HG03442 (cell line): ENCODE measurements around the gene HYDIN.
"Not testable (repeated sequence)": the region's sequence is repeated elsewhere in the genome, so short reads cannot be mapped to it uniquely, and the experiment has no call there.

ENCODE experiments used
- ATAC-seq: cut with Tn5 transposase; IDR thresholded peaks from one replicate; pipeline ENCODE4 v1.9.1; 2021; ENCODE audit warnings: mild to moderate bottlenecking, moderate library complexity; ENCODE audit not compliant: unreplicated experiment

HYDIN gene

GRCh38 chr16:71009440-71010223 lies 220.9 kb downstream of the HYDIN start:
- not testable (repeated sequence) for ATAC-seq

- ATAC-seq: not testable (repeated sequence)
Observed at GRCh38 chr16:71006516-71006915, 224.0 kb downstream of the HYDIN start.

GRCh38 chr16:70999735-71000134 lies 230.8 kb downstream of the HYDIN start:
- not testable (repeated sequence) for ATAC-seq

GRCh38 chr16:70995799-70996198 lies 234.7 kb downstream of the HYDIN start:
- not testable (repeated sequence) for ATAC-seq

- ATAC-seq: not testable (repeated sequence)
Observed at GRCh38 chr16:70992511-70992910, 238.0 kb downstream of the HYDIN start.

GRCh38 chr16:70987019-70987715 lies 243.4 kb downstream of the HYDIN start:
- ATAC-seq: not testable (repeated sequence)

- ATAC-seq: not testable (repeated sequence)
Observed at GRCh38 chr16:70984675-70985074, 245.8 kb downstream of the HYDIN start.

- not testable (repeated sequence) for ATAC-seq
Observed at GRCh38 chr16:70968332-70968731, 262.2 kb downstream of the HYDIN start.

GRCh38 chr16:70960169-70960568 lies 270.4 kb downstream of the HYDIN start:
- ATAC-seq: not testable (repeated sequence)

GRCh38 chr16:70954922-70955321 lies 275.6 kb downstream of the HYDIN start:
- ATAC-seq: not testable (repeated sequence)

- not testable (repeated sequence) for ATAC-seq
Observed at GRCh38 chr16:70953824-70954223, 276.7 kb downstream of the HYDIN start.

GRCh38 chr16:70943551-70943950 lies 287.0 kb downstream of the HYDIN start:
- ATAC-seq: not testable (repeated sequence)

GRCh38 chr16:70939690-70940359 lies 290.7 kb downstream of the HYDIN start:
- not testable (repeated sequence) for ATAC-seq

GRCh38 chr16:70936781-70937525 lies 293.6 kb downstream of the HYDIN start:
- not testable (repeated sequence) for ATAC-seq

GRCh38 chr16:70935325-70935724 lies 295.2 kb downstream of the HYDIN start:
- not testable (repeated sequence) for ATAC-seq

- not testable (repeated sequence) for ATAC-seq
Observed at GRCh38 chr16:70933746-70934145, 296.8 kb downstream of the HYDIN start.

GRCh38 chr16:70930757-70931156 lies 299.8 kb downstream of the HYDIN start:
- ATAC-seq: not testable (repeated sequence)

GRCh38 chr16:70922164-70922563 lies 308.4 kb downstream of the HYDIN start:
- ATAC-seq: not testable (repeated sequence)

- not testable (repeated sequence) for ATAC-seq
Observed at GRCh38 chr16:70920661-70921060, 309.9 kb downstream of the HYDIN start.

GRCh38 chr16:70888208-70888607 lies 342.3 kb downstream of the HYDIN start:
- not testable (repeated sequence) for ATAC-seq

GRCh38 chr16:70884652-70885051 lies 345.9 kb downstream of the HYDIN start:
- not testable (repeated sequence) for ATAC-seq
